Measurements from ENCODE around the gene CIZ1.

CIZ1 gene

DNA sequence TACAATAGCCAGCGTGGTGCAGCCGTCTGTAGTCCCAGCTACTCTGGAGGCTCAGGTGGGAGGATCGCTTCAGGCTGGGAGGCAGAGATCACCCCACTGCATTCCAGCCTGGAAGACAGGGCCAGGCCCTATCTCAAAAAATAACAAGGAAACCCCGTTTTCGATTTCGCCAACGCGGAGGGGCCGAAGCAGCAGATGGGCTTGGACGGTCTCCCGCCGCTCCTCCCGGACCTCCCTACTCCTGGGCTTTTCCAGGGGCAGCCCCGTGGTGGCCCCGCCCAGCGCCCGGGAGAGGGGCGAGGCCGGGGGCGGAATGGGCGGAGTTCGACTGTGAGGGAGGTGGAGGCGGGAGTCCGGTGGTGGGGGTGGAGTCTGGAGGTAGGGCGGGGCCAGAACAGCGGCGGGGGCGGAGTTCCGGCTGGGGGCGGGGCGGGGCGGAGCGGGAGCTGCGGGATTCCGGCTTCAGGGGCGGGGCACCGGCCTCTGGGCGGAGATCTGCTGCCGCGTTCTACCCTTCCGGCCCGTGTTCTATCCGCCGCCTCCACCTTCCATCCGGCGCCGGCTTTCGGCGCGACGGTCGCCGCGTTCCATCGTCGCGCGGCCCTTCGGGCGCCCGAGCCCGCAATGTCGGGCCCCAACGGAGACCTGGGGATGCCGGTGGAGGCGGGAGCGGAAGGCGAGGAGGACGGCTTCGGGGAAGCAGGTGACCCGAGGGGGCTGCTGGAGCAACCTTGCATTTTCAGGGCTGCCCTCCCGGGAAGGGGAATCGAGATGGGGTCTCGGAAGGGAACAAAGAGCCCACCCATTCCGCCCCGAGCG is 31.4 kb downstream of the CIZ1 start, which contains the start of gene BBLN:
Gene BBLN (plus strand): TSS at position 482 of the 819 bp plus-strand sequence. CDS start 143 bp downstream, at position 625.
- peak; percentile 82 for DNase-seq

DNA sequence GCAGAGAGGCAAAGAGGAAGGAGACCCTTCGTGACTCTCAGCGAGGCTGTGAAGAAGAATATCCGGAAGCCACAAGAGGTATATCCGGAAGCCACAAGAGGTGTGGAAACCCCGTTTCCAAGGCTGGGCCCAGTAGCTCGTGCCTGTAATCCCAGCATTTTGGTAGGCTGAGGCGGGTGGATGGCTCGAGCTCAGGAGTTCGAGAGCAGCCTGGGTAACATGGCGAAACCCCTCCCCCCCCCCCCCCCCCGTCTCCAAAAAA is 31.9 kb downstream of the CIZ1 start:
- no peak for DNase-seq

DNA sequence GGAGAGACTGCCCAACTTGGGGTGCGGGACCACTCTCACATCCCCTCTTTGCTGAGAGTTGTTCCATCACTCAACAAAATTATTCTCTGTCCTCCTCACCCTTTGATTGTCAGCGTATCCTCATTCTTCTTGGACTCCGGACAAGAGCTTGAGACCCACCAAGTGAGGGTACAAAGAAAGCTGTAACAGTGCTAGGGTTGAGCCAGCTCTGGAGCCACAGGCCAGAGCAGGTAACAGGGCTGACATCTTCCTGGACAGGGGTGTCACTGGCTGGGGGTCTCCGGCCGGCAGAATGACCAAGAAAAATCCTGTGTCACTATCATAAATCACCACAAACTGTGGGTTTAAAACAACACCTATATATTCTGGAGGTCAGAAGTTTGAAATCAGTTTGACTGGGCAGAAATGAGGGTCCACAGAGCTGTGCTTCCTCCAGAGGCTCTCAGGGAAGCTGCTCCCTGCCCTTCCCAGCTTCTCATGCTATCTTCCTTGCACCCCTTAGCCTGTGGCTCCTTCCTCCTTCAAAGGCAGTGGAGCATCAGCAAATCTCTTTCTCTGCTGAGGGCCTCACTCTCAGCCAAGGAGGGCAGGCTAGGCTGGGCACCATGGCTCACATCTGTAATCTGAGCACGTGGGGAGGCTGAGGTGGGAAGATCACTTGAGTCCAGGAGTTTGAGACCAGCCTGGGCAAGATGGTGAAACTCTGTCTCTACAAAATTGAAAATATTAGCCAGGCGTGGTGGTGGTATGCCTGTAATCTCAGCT is 35.5 kb downstream of the CIZ1 start:
- no peak for DNase-seq

GRCh38 chr9:128153947-128154695 is 37.3 kb downstream of the CIZ1 start:
- DNase-seq, result no peak

- no peak for DNase-seq
Observed at GRCh38 chr9:128153060-128153946, 38.1 kb downstream of the CIZ1 start.

GRCh38 chr9:128152133-128153059 is 39.0 kb downstream of the CIZ1 start:
- DNase-seq, result no peak

GRCh38 chr9:128151309-128152132 is 39.9 kb downstream of the CIZ1 start:
- DNase-seq, result no peak

- DNase-seq, result no peak
Observed at GRCh38 chr9:128150594-128151308, 40.6 kb downstream of the CIZ1 start.

GRCh38 chr9:128149951-128150593 is 41.3 kb downstream of the CIZ1 start:
- DNase-seq, result no peak

GRCh38 chr9:128149001-128149701 is 42.2 kb downstream of the CIZ1 start, which contains the start of gene LCN2:
LCN2 (plus strand) TSS chr9:128149453; CDS start chr9:128149526, 73 bp downstream.
- no peak for DNase-seq

DNA sequence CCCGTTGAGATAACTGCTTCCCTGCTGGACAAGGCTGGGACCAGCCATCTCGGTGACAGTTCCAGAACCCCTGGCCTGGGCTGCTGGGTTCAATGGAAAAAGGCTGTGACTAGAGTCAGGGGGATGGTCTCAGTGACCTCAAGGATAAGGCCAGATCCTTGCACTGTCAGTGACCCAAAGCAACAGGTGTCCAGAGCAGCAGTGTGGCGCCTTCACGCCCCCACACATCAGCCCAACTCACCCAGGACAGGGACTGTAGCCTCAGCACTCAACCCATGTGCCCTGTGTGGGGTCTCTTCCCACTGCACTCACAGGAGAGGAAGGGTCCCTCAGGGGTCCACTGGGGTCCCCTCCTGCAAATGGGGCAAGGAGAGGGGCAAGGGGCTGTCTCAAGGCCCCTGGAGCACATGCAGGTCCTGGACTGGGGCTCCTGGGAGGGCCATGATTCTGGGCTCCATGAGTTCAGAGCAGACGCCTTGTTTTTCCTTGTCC is 42.8 kb downstream of the CIZ1 start:
- DNase-seq, result no peak

- DNase-seq, result no peak
Observed at GRCh38 chr9:128146591-128147120, 44.7 kb downstream of the CIZ1 start.

DNA sequence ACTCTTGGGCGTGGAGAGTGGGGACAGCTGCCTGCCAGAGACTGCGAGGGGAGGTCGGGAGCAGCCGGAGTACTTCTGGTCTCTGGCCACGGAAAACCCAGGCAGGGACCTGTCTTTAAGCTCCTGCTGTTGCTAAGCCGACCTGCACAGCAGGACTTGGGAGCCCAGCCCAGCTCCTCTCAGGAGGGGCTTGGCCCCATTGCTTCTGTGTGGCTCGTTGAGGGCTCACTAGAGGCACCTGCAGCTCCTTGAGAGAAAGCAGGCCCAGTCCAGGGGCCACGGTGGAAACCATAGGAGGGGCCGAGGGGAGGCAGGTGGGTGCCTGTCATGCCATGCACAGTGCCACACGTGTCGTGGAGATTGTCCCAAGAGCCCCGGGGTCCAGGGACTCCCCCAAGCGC is 45.4 kb downstream of the CIZ1 start:
- no peak for DNase-seq

GRCh38 chr9:128145536-128145935 is 45.8 kb downstream of the CIZ1 start:
- DNase-seq, result no peak

GRCh38 chr9:128144239-128145181 is 46.9 kb downstream of the CIZ1 start:
- no peak for DNase-seq

GRCh38 chr9:128143525-128144238 is 47.7 kb downstream of the CIZ1 start:
- no peak for DNase-seq

All from NCI-H748 treated with DMSO at 0.1 percent for 48 hours (cell line).